ENCODE measurements around the gene SOX18.

SOX18 gene

GRCh38 chr20:64075556-64075955, 26.1 kb upstream of the SOX18 start:
- Histone ChIP-seq H3K36me3 (no peaks in the 10 kb centered on the region; the same call in 1 of the 2 replicates), H3K9me3 (no peaks in the 10 kb centered on the region), H3K4me1 (no peaks in the 10 kb centered on the region), H3K4me3 (ENCODE audit: low read depth, low read length) (no peak overlapping the region), H3K27me3 (no peaks in the 10 kb centered on the region)
- no peak for DNase-seq
- TF ChIP-seq CTCF (IDR thresholded peaks at IDR 0.05; ENCODE audit: low read depth, low read length) = no peak

GRCh38 chr20:64074963-64075362, 25.5 kb upstream of the SOX18 start:
- Histone ChIP-seq H3K36me3 (no peaks in the 10 kb centered on the region; the same call in 1 of the 2 replicates), H3K9me3 (no peaks in the 10 kb centered on the region), H3K4me1 (no peaks in the 10 kb centered on the region), H3K27me3 (no peaks in the 10 kb centered on the region), H3K4me3 (ENCODE audit: low read depth, low read length) (no peak overlapping the region)
- no peak for TF ChIP-seq CTCF (IDR thresholded peaks at IDR 0.05; ENCODE audit: low read depth, low read length)
- DNase-seq = no peak

- Histone ChIP-seq H3K27me3 (no peaks in the 10 kb centered on the region), H3K4me1 (0 out of 2 replicates have a peak, but pooled peaks cover 3% of the 10 kb centered on the region), H3K36me3 (no peaks in the 10 kb centered on the region; the same call in 1 of the 2 replicates), H3K9me3 (no peaks in the 10 kb centered on the region), H3K4me3 (ENCODE audit: low read depth, low read length) (no peak overlapping the region)
- no peak for DNase-seq
- no peak for TF ChIP-seq CTCF (IDR thresholded peaks at IDR 0.05; ENCODE audit: low read depth, low read length)
Observed at GRCh38 chr20:64074184-64074789, 24.8 kb upstream of the SOX18 start.

GRCh38 chr20:64073476-64074183, 24.2 kb upstream of the SOX18 start:
- Histone ChIP-seq H3K9me3 (no peaks in the 10 kb centered on the region), H3K27me3 (no peaks in the 10 kb centered on the region), H3K4me3 (ENCODE audit: low read depth, low read length) (no peak overlapping the region), H3K36me3 (no peaks in the 10 kb centered on the region; the same call in 1 of the 2 replicates), H3K4me1 (0 out of 2 replicates have a peak, but pooled peaks cover 3% of the 10 kb centered on the region)
- TF ChIP-seq CTCF (IDR thresholded peaks at IDR 0.05; ENCODE audit: low read depth, low read length) = no peak
- no peak for DNase-seq

- Histone ChIP-seq H3K27me3 (no peaks in the 10 kb centered on the region), H3K36me3 (no peaks in the 10 kb centered on the region; the same call in 1 of the 2 replicates), H3K4me3 (ENCODE audit: low read depth, low read length) (no peak overlapping the region), H3K9me3 (no peaks in the 10 kb centered on the region), H3K4me1 (0 out of 2 replicates have a peak, but pooled peaks cover 3% of the 10 kb centered on the region)
- TF ChIP-seq CTCF (IDR thresholded peaks at IDR 0.05; ENCODE audit: low read depth, low read length) = no peak
- DNase-seq = no peak
Observed at GRCh38 chr20:64072498-64073063, 23.1 kb upstream of the SOX18 start.
